Measurements from ENCODE around the gene BTBD9. TPM values are rescaled to one million over a fixed set of nuclear protein-coding genes. Genes with fewer than 3 reads are reported as not detected.
"Not testable (repeated sequence)": the region's sequence is repeated elsewhere in the genome, so short reads cannot be mapped to it uniquely, and the experiment has no call there.

The BTBD9 gene
- total RNA-seq, 4 donors from 2014 or later, result 17.3 to 50.3 (median 37.8) TPM

GRCh38 chr6:38133932-38134703, 505.6 kb downstream of the BTBD9 start:
- Histone ChIP-seq H3K4me1 (no peaks in the 10 kb centered on the region), H3K27ac (no peak overlapping the region), H3K27me3 (no peaks in the 10 kb centered on the region), H3K4me3 (no peak overlapping the region), H3K9me3 (no peaks in the 10 kb centered on the region), H3K36me3 (no peaks in the 10 kb centered on the region)
- TF ChIP-seq CTCF (IDR thresholded peaks at IDR 0.05), result no peak
- no peak for TF ChIP-seq POLR2A (IDR thresholded peaks at IDR 0.05)
- no peak for DNase-seq

- H3K27me3 ChIP-seq, result no peaks in the 10 kb centered on the region
- H3K4me3 ChIP-seq, result no peak overlapping the region
- no peaks in the 10 kb centered on the region for H3K36me3 ChIP-seq
- H3K27ac ChIP-seq, result no peak overlapping the region
- no peaks in the 10 kb centered on the region for H3K9me3 ChIP-seq
- no peak for TF ChIP-seq CTCF (IDR thresholded peaks at IDR 0.05)
- TF ChIP-seq POLR2A (IDR thresholded peaks at IDR 0.05), result no peak
- H3K4me1 ChIP-seq, result no peaks in the 10 kb centered on the region
- no peak for DNase-seq
Measured at GRCh38 chr6:38131527-38131965, 508.2 kb downstream of the BTBD9 start.

GRCh38 chr6:38127284-38127683, 512.4 kb downstream of the BTBD9 start:
- H3K4me3 ChIP-seq, result no peak overlapping the region
- no peak for TF ChIP-seq CTCF (IDR thresholded peaks at IDR 0.05)
- no peak for TF ChIP-seq POLR2A (IDR thresholded peaks at IDR 0.05)
- H3K27me3 ChIP-seq, result no peaks in the 10 kb centered on the region
- no peaks in the 10 kb centered on the region for H3K9me3 ChIP-seq
- peaks cover 0 to 9% (median 0%) of the 10 kb centered on the region in 3 donors for H3K36me3 ChIP-seq
- no peak for DNase-seq
- no peak overlapping the region for H3K27ac ChIP-seq
- H3K4me1 ChIP-seq, result no peaks in the 10 kb centered on the region

GRCh38 chr6:38124224-38124926, 515.4 kb downstream of the BTBD9 start:
- H3K27me3 ChIP-seq, H3K27ac ChIP-seq, H3K9me3 ChIP-seq, H3K4me1 ChIP-seq, DNase-seq, H3K4me3 ChIP-seq: not testable (repeated sequence)
- peaks cover 0 to 24% (median 0%) of the 10 kb centered on the region in 3 donors for H3K36me3 ChIP-seq

GRCh38 chr6:38119516-38119915, 520.2 kb downstream of the BTBD9 start:
- no peak for DNase-seq
- H3K9me3 ChIP-seq, result no peaks in the 10 kb centered on the region
- peaks cover 0 to 7% (median 0%) of the 10 kb centered on the region in 4 donors for H3K4me1 ChIP-seq
- no peak overlapping the region for H3K4me3 ChIP-seq
- TF ChIP-seq POLR2A (IDR thresholded peaks at IDR 0.05) (no peak), CTCF (IDR thresholded peaks at IDR 0.05) (no peak)
- no peaks in the 10 kb centered on the region for H3K27me3 ChIP-seq
- H3K27ac ChIP-seq, result no peak overlapping the region
- peaks cover 0 to 43% (median 0%) of the 10 kb centered on the region in 3 donors for H3K36me3 ChIP-seq

- DNase-seq, result no peak
- peaks cover 0 to 14% (median 0%) of the 10 kb centered on the region in 4 donors for H3K4me1 ChIP-seq
- H3K36me3 ChIP-seq, result peaks cover 0 to 37% (median 0%) of the 10 kb centered on the region in 3 donors
- no peaks in the 10 kb centered on the region for H3K9me3 ChIP-seq
- H3K27me3 ChIP-seq, result no peaks in the 10 kb centered on the region
- no peak overlapping the region for H3K4me3 ChIP-seq
- no peak overlapping the region for H3K27ac ChIP-seq
- no peak for TF ChIP-seq CTCF (IDR thresholded peaks at IDR 0.05)
- no peak for TF ChIP-seq POLR2A (IDR thresholded peaks at IDR 0.05)
Measured at GRCh38 chr6:38118791-38119365, 520.9 kb downstream of the BTBD9 start.

Data from Peyer's patch (tissue), 4 donors.